Suprapubic skin (tissue), 4 donors: ENCODE results near the gene SETBP1. TPM values are rescaled to one million over a fixed set of nuclear protein-coding genes. Genes with fewer than 3 reads are reported as not detected.

Source experiments
- DNase-seq, 2 donors: peaks; one replicate each; pipeline ENCODE4 v3.0.0-alpha.2; 2019; ENCODE audit warnings: low spot score in 2 of 2
- H3K27ac ChIP-seq: fragments of 200-600 bp; sonication (generic); one replicate; pipeline ENCODE4 v1.5.1; 2019
- H3K27me3 ChIP-seq: fragments of 200-600 bp; sonication (generic); one replicate; pipeline ENCODE4 v1.5.1; 2019
- H3K36me3 ChIP-seq: fragments of 200-600 bp; sonication (generic); one replicate; pipeline ENCODE4 v1.5.1; 2019
- H3K4me1 ChIP-seq: fragments of 200-600 bp; sonication (generic); one replicate; pipeline ENCODE4 v1.5.1; 2019
- H3K4me3 ChIP-seq: fragments of 200-600 bp; sonication (generic); one replicate; pipeline ENCODE4 v1.5.1; 2019; ENCODE audit warnings: mild to moderate bottlenecking
- H3K9me3 ChIP-seq: fragments of 200-600 bp; sonication (generic); one replicate; pipeline ENCODE4 v1.5.1; 2019
- EP300 ChIP-seq: sonication (generic); formaldehyde crosslinking; IDR thresholded peaks from one replicate; pipeline ENCODE4 v1.6.1; 2017; ENCODE audit warnings: antibody characterized with exemption
- POLR2A ChIP-seq, 2 donors: fragments of 450-650 bp; IDR thresholded peaks; one replicate each; pipeline ENCODE4 v1.6.1; 2017; ENCODE audit warnings: antibody characterized with exemption in 2 of 2, mild to moderate bottlenecking in 2 of 2, moderate library complexity in 2 of 2
- POLR2AphosphoS5 ChIP-seq, 3 donors: sonication (generic); formaldehyde crosslinking; IDR thresholded peaks; one replicate each; pipeline ENCODE4 v1.6.1; 2017; ENCODE audit warnings: antibody characterized with exemption in 3 of 3
- WGBS: methylation state at CpG from one replicate; pipeline ENCODE4 v1.1.5; 2018; 5-methylcytosine and 5-hydroxymethylcytosine counted together
- total RNA-seq, 4 donors: library from RNA; depleted of rRNA; stranded (reverse); fragments of >200 nt; gene quantifications; one replicate each; pipeline ENCODE4 v1.1.0, GENCODE V29; 2016
- TF ChIP-seq, protein P1 (sequence below), 2 donors: fragments of 200-600 bp in 1 of 2; fragments of 450-650 bp in 1 of 2; sonication (generic) in 1 of 2; IDR thresholded peaks; one replicate each; pipeline ENCODE4 v1.5.1; 2016 to 2019; ENCODE audit warnings: antibody characterized with exemption in 2 of 2, mild to moderate bottlenecking in 1 of 2, moderate library complexity in 1 of 2

The SETBP1 gene
- total RNA-seq, 4 donors from 2014 or later, result 13.1 to 25.6 (median 17.2) TPM

DNA sequence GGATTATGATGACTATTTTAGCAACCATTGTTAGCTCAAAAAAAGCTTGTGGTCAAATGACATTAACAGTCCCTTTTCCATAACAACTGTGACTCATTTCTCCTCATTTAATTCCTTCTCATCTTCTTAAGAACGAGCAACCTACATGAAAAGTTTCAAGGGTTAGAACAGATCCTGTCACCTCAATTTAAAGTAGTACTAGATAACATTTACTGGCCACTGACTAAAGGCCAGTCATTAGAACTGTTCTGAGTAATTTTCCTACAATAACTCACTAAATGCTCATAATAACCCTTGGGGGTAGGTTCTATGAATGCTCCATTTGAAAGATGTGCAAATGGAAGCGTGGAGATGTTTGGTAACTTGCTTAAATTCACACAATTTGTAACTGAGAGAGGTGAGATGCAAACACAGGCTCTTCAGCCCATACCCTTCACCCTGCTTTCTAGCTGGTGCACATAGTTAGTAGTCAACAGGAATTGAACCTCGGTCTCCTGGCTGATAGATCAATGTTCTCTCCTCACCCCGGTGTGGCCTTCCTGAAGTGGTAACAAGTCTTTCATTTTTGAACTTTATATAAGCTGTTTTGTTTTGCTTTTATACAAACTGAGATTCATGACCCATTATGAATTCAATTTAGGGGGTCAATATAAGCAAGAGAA, 212.5 kb downstream of the SETBP1 start:
- Histone ChIP-seq H3K4me3 (no peak overlapping the region), H3K36me3 (no peaks in the 10 kb centered on the region), H3K27ac (no peak overlapping the region), H3K9me3 (no peaks in the 10 kb centered on the region), H3K27me3 (no peaks in the 10 kb centered on the region), H3K4me1 (peaks cover under 1% of the 10 kb centered on the region)
- DNase-seq, result no peak
- 88% methylated on average over 4 of the region's 4 CpGs for WGBS
- TF ChIP-seq POLR2A (IDR thresholded peaks at IDR 0.05) (no peak), POLR2AphosphoS5 (IDR thresholded peaks at IDR 0.05) (no peak)

DNA sequence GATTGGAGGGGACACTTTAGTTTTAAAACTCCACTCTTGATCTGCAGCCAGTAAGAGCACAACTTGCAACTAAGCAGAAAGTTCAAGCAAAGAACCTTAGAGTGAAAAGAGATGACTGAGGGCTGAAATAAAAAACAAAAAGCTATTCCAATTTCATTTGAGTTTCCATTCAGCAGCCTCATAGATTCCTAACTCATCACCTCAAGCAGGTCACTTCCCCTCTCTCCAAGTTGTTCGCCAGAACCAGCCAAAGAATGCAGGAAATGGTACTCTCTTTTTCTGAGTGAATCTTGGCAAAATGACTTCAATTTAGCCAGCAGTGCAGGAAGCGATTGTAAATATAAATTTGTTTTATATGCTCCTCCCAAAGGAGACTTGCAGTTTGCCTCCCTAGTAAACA, 213.3 kb downstream of the SETBP1 start:
- DNase-seq, result no peak
- Histone ChIP-seq H3K36me3 (no peaks in the 10 kb centered on the region), H3K27ac (no peak overlapping the region), H3K4me1 (peaks cover 4% of the 10 kb centered on the region), H3K9me3 (no peaks in the 10 kb centered on the region), H3K27me3 (no peaks in the 10 kb centered on the region), H3K4me3 (no peak overlapping the region)
- 55% methylated on average over 2 of the region's 2 CpGs for WGBS
- TF ChIP-seq EP300, result no peak
- TF ChIP-seq, protein P1, sequence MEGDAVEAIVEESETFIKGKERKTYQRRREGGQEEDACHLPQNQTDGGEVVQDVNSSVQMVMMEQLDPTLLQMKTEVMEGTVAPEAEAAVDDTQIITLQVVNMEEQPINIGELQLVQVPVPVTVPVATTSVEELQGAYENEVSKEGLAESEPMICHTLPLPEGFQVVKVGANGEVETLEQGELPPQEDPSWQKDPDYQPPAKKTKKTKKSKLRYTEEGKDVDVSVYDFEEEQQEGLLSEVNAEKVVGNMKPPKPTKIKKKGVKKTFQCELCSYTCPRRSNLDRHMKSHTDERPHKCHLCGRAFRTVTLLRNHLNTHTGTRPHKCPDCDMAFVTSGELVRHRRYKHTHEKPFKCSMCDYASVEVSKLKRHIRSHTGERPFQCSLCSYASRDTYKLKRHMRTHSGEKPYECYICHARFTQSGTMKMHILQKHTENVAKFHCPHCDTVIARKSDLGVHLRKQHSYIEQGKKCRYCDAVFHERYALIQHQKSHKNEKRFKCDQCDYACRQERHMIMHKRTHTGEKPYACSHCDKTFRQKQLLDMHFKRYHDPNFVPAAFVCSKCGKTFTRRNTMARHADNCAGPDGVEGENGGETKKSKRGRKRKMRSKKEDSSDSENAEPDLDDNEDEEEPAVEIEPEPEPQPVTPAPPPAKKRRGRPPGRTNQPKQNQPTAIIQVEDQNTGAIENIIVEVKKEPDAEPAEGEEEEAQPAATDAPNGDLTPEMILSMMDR (IDR thresholded peaks at IDR 0.05), result no peak

DNA sequence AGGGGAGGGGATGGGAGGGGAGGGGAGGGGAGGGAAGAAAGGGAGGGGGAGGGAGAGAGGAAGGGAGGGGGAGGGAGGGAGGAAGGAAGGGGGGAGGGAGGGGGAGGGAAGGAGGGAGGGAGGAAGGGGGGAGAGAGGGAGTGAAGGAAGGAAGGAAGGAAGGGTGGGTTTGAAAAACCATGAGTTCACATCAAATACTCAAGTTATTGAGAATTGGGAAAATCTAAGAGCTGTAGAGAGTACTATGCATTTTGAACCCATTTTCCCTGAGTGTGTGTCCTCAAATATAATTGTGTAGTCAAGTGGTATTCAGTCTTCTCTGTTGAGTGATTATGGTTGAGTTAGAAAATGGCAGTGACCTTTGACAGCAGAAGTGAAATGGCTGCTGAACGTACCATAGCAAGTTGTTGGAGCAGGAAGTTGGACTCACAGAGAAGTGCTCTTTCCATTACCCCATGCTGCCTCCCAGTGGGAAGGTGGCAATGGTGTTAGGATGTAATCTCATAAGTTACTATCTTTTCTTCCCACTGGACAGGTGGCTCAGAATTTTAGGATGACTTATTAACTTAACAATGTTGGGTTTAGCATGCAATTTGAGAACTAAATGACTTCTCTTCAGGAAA, 214.6 kb downstream of the SETBP1 start:
- TF ChIP-seq POLR2AphosphoS5 (IDR thresholded peaks at IDR 0.05) (no peak), POLR2A (IDR thresholded peaks at IDR 0.05) (no peak), EP300 (no peak)
- TF ChIP-seq, protein P1 (IDR thresholded peaks at IDR 0.05), result no peak
- H3K27ac ChIP-seq, result no peak overlapping the region
- H3K9me3 ChIP-seq, result no peaks in the 10 kb centered on the region
- H3K27me3 ChIP-seq, result no peaks in the 10 kb centered on the region
- WGBS, result 38% methylated on average over 1 of the region's 1 CpG
- no peak for DNase-seq
- no peak overlapping the region for H3K4me3 ChIP-seq
- peaks cover 4% of the 10 kb centered on the region for H3K4me1 ChIP-seq
- H3K36me3 ChIP-seq, result no peaks in the 10 kb centered on the region

DNA sequence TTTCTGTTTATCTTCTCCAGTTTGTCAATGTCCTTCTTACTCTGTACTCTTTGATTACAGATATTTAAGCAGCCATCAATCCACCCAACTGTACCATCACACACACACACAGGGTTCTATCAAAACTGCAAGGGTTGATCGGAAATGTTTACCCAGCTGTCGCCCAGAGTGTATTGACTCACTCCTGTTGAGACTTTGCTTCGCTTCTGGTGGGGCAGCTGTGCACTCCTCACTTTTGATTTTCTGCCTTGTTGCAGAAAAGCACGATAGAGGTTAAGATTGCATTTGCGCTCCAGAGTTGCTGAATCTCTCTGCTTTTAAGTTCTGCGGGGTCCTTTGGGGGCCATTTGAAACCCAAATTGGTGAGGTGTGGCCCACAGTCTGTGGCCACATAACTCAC, 216.2 kb downstream of the SETBP1 start:
- H3K9me3 ChIP-seq, result no peaks in the 10 kb centered on the region
- peaks cover 16% of the 10 kb centered on the region for H3K4me1 ChIP-seq
- no peaks in the 10 kb centered on the region for H3K36me3 ChIP-seq
- DNase-seq, result no peak
- TF ChIP-seq, protein P1 (IDR thresholded peaks at IDR 0.05), result no peak
- TF ChIP-seq POLR2A (IDR thresholded peaks at IDR 0.05) (no peak), POLR2AphosphoS5 (IDR thresholded peaks at IDR 0.05) (no peak), EP300 (no peak)
- 97% methylated on average over 6 of the region's 6 CpGs for WGBS
- no peaks in the 10 kb centered on the region for H3K27me3 ChIP-seq
- no peak overlapping the region for H3K27ac ChIP-seq
- no peak overlapping the region for H3K4me3 ChIP-seq

DNA sequence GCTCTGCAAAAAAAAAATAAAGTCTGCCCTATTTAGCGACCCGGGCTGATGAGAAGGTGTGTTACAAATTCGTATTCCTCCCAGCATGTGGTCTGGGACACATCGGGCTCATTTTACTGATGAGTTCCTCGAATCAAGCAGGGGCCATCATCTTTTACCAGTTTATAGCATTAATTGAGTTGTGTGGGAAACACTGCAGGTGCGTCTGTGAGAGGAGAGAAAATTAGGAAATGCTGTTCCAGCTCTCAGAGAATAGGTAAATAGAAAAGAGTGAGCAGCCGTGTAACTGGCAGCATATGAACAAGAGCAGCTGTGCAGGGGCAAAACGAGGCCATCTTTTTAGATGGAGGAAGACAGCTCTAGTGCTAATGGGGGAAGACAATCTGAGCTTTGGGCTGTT, 216.7 kb downstream of the SETBP1 start:
- Histone ChIP-seq H3K4me3 (no peak overlapping the region), H3K9me3 (no peaks in the 10 kb centered on the region), H3K27me3 (no peaks in the 10 kb centered on the region), H3K4me1 (peaks cover 16% of the 10 kb centered on the region), H3K27ac (no peak overlapping the region), H3K36me3 (no peaks in the 10 kb centered on the region)
- 89% methylated on average over 8 of the region's 8 CpGs for WGBS
- DNase-seq, result no peak
- TF ChIP-seq, protein P1 (IDR thresholded peaks at IDR 0.05), result no peak
- TF ChIP-seq POLR2AphosphoS5 (IDR thresholded peaks at IDR 0.05) (no peak), POLR2A (IDR thresholded peaks at IDR 0.05) (no peak), EP300 (no peak)
